Lung (tissue), 12 donors: Measurements from ENCODE around the gene RAB12. TPM values are rescaled to one million over a fixed set of nuclear protein-coding genes. Genes with fewer than 3 reads are reported as not detected.

ENCODE experiments used
- ATAC-seq: fragments of 200-7000 bp; cut with Tn5 transposase; one replicate; pipeline ENCODE4 v1.9.1; 2020; ENCODE audit warnings: moderate number of reproducible peaks; ENCODE audit not compliant: insufficient read depth, low FRiP score
- DNase-seq, 3 donors: peaks; one replicate each; pipeline ENCODE4 v3.0.0-alpha.2; 2013 to 2017
- H3K27ac ChIP-seq, 2 donors: one replicate each; pipeline ENCODE4 v1.5.1; 2013; ENCODE audit warnings: mild to moderate bottlenecking in 2 of 2, moderate library complexity in 2 of 2, control low read depth in 1 of 2, inconsistent platforms in 1 of 2, low read depth in 1 of 2, low read length in 1 of 2
- H3K27me3 ChIP-seq, 3 donors: one replicate each; pipeline ENCODE4 v1.5.1; 2013; ENCODE audit warnings: low read length in 2 of 3; ENCODE audit not compliant: control insufficient read depth in 3 of 3, insufficient read depth in 3 of 3
- H3K36me3 ChIP-seq, 4 donors: one replicate each; pipeline ENCODE4 v1.5.1; 2013; ENCODE audit warnings: low read length in 4 of 4, mild to moderate bottlenecking in 1 of 4, moderate library complexity in 1 of 4; ENCODE audit not compliant: control insufficient read depth in 4 of 4, insufficient read depth in 4 of 4
- H3K4me1 ChIP-seq, 5 donors: one replicate each; pipeline ENCODE4 v1.5.1; 2013; ENCODE audit warnings: low read length in 5 of 5, mild to moderate bottlenecking in 2 of 5, moderate library complexity in 1 of 5; ENCODE audit not compliant: control insufficient read depth in 5 of 5, insufficient read depth in 5 of 5
- H3K4me3 ChIP-seq: one replicate; pipeline ENCODE4 v1.5.1; 2013; ENCODE audit warnings: mild to moderate bottlenecking, control low read depth, moderate library complexity
- H3K9ac ChIP-seq, 2 donors: one replicate each; pipeline ENCODE4 v1.5.1; 2013; ENCODE audit warnings: low read length in 2 of 2, control low read depth in 1 of 2; ENCODE audit not compliant: insufficient read depth in 1 of 2
- H3K9me3 ChIP-seq, 4 donors: one replicate each; pipeline ENCODE4 v1.5.1; 2013; ENCODE audit warnings: low read length in 3 of 4, mild to moderate bottlenecking in 1 of 4, moderate library complexity in 1 of 4; ENCODE audit not compliant: control insufficient read depth in 4 of 4, insufficient read depth in 3 of 4
- WGBS, 2 donors: extraction: QIAGEN DNeasy Blood & Tissue Kit; methylation state at CpG; one replicate each; pipeline ENCODE4 v1.1.7; 2013; 5-methylcytosine and 5-hydroxymethylcytosine counted together
- polyA plus RNA-seq, 2 donors: library from polyadenylated mRNA; stranded (reverse); fragments of 200-250 nt; gene quantifications; one replicate each; pipeline ENCODE4 v1.2.1, GENCODE V29; 2013
- total RNA-seq, 2 donors: library from RNA; depleted of rRNA in 1 of 2; stranded (reverse); fragments of >200 nt in 1 of 2; gene quantifications; one replicate each; pipeline ENCODE4 v1.2.1, GENCODE V29; 2014 to 2021
- TF ChIP-seq, protein P1 (sequence below): IDR thresholded peaks from 2 replicates; pipeline ENCODE4 v1.5.1; 2012; ENCODE audit warnings: mild to moderate bottlenecking; ENCODE audit errors: control extremely low read depth, extremely low read depth
- donor health status: control.
- donor health status: control.
- donor health status: Bipolar disorder and iron deficiency.
- donor health status: healthy.
- donor health status: DM: yes; HTN: yes; CAD: no.

The RAB12 gene
- total and polyA plus RNA-seq, 4 donors, result 26.7 to 74.5 (median 39.2) TPM

DNA sequence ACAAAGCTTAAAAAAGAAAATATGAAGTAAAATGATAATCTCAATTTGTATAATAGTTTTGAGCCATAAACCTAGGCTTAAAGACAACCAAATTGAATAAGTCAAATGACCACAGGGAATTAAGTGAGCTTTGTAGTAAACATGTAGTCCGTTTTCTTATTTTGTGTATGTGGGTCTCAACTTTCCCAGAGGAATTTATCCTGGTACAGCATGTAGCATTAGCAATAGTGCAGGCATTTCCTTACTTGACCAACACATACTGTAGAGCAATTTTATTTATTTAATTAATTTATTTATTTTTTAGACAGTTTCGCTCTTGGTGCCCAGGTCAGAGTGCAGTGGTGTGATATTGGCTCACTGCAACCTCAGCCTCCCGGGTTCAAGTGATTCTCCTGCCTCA is 58.6 kb downstream of the RAB12 start:
- Histone ChIP-seq H3K4me1 (no peaks in the 10 kb centered on the region), H3K4me3 (no peak overlapping the region), H3K9me3 (no peaks in the 10 kb centered on the region), H3K36me3 (no peaks in the 10 kb centered on the region), H3K27me3 (no peaks in the 10 kb centered on the region), H3K9ac (no peak overlapping the region), H3K27ac (no peak overlapping the region)
- DNase-seq, result no peak
- TF ChIP-seq, protein P1, sequence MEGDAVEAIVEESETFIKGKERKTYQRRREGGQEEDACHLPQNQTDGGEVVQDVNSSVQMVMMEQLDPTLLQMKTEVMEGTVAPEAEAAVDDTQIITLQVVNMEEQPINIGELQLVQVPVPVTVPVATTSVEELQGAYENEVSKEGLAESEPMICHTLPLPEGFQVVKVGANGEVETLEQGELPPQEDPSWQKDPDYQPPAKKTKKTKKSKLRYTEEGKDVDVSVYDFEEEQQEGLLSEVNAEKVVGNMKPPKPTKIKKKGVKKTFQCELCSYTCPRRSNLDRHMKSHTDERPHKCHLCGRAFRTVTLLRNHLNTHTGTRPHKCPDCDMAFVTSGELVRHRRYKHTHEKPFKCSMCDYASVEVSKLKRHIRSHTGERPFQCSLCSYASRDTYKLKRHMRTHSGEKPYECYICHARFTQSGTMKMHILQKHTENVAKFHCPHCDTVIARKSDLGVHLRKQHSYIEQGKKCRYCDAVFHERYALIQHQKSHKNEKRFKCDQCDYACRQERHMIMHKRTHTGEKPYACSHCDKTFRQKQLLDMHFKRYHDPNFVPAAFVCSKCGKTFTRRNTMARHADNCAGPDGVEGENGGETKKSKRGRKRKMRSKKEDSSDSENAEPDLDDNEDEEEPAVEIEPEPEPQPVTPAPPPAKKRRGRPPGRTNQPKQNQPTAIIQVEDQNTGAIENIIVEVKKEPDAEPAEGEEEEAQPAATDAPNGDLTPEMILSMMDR, result no peak
- ATAC-seq, result no peak
- whole genome bisulfite sequencing, 2 donors, result 91 to 96% methylated on average over 3 of the region's 3 CpGs

DNA sequence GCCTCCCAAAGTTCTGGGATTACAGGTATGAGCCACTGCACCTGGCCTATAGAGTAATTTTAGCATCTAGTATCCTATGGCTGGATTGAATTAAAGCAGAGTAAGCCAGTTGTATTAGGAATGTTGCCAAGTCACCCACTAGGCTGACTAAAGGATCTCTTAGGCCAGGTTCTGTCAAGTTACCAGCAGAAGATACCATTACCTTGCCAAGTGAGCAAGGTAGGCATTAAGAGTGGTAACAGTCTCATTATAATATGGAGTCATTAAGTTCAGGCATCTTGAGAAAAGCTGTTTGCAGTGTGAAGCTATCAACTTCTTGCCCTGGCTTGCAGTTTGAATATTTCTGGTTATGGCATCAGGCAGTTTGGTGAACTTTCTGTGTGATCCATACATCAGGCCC is 59.1 kb downstream of the RAB12 start:
- H3K9ac ChIP-seq, result no peak overlapping the region
- no peaks in the 10 kb centered on the region for H3K36me3 ChIP-seq
- no peaks in the 10 kb centered on the region for H3K4me1 ChIP-seq
- ATAC-seq (no peak), DNase-seq (no peak)
- no peak overlapping the region for H3K4me3 ChIP-seq
- H3K27me3 ChIP-seq, result no peaks in the 10 kb centered on the region
- no peaks in the 10 kb centered on the region for H3K9me3 ChIP-seq
- TF ChIP-seq, protein P1, result no peak
- no peak overlapping the region for H3K27ac ChIP-seq

DNA sequence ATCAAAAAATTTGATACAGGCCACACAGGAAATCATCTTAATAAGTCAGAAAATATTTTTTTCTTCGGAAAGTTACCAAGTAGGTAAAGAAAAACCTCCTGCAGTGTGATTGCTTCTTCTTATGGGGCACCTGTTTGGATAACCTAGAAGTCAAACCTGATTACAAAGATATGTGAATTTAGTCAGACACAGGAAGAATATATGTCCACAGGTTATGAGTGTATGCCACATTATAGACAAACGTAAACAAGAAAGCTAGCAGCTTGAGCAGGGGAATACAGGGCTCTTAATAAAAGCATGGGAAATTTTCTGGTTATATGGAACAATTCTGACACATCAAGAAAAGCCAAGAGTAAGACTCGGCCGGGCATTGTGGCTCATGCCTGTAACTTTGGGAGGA is 60.3 kb downstream of the RAB12 start:
- DNase-seq, result no peak
- TF ChIP-seq, protein P1, result no peak
- H3K36me3 ChIP-seq, result no peaks in the 10 kb centered on the region
- WGBS, 2 donors, result 77 to 89% methylated on average over 4 of the region's 4 CpGs
- H3K27ac ChIP-seq, result no peak overlapping the region
- no peak overlapping the region for H3K4me3 ChIP-seq
- H3K9me3 ChIP-seq, result no peaks in the 10 kb centered on the region
- H3K4me1 ChIP-seq, result no peaks in the 10 kb centered on the region
- no peak overlapping the region for H3K9ac ChIP-seq
- no peaks in the 10 kb centered on the region for H3K27me3 ChIP-seq
- ATAC-seq, result no peak
